ENCODE measurements around the gene CLASP1.
"Not testable (repeated sequence)": the region's sequence is repeated elsewhere in the genome, so short reads cannot be mapped to it uniquely, and the experiment has no call there.

Gene CLASP1

GRCh38 chr2:121479882-121480522, 169.3 kb downstream of the CLASP1 start:
- no peak overlapping the region for H3K4me3 ChIP-seq (ENCODE audit: low read depth, low read length)
- peak; percentile 26; the same call in 1 of the 2 replicates for TF ChIP-seq CTCF (IDR thresholded peaks at IDR 0.05; ENCODE audit: borderline replicate concordance, insufficient read depth, low read depth, low read length)

- no peak for TF ChIP-seq CTCF (IDR thresholded peaks at IDR 0.05; ENCODE audit: borderline replicate concordance, insufficient read depth, low read depth, low read length)
- H3K4me3 ChIP-seq (ENCODE audit: low read depth, low read length): no peak overlapping the region
Observed at GRCh38 chr2:121478996-121479745, 170.1 kb downstream of the CLASP1 start.

GRCh38 chr2:121478358-121478995, 170.8 kb downstream of the CLASP1 start:
- not testable (repeated sequence) for H3K4me3 ChIP-seq (ENCODE audit: low read depth, low read length)

GRCh38 chr2:121476684-121477083, 172.6 kb downstream of the CLASP1 start:
- no peak overlapping the region for H3K4me3 ChIP-seq (ENCODE audit: low read depth, low read length)
- no peak for TF ChIP-seq CTCF (IDR thresholded peaks at IDR 0.05; ENCODE audit: borderline replicate concordance, insufficient read depth, low read depth, low read length)

- no peak for TF ChIP-seq CTCF (IDR thresholded peaks at IDR 0.05; ENCODE audit: borderline replicate concordance, insufficient read depth, low read depth, low read length)
- no peak overlapping the region for H3K4me3 ChIP-seq (ENCODE audit: low read depth, low read length)
Observed at GRCh38 chr2:121475811-121476571, 173.3 kb downstream of the CLASP1 start.

GRCh38 chr2:121473512-121473911, 175.8 kb downstream of the CLASP1 start:
- no peak for TF ChIP-seq CTCF (IDR thresholded peaks at IDR 0.05; ENCODE audit: borderline replicate concordance, insufficient read depth, low read depth, low read length)
- no peak overlapping the region for H3K4me3 ChIP-seq (ENCODE audit: low read depth, low read length)

GRCh38 chr2:121472470-121472993, 176.7 kb downstream of the CLASP1 start:
- TF ChIP-seq CTCF (IDR thresholded peaks at IDR 0.05; ENCODE audit: borderline replicate concordance, insufficient read depth, low read depth, low read length): no peak

More at GRCh38 chr2:121472470-121472993, 176.7 kb downstream of the CLASP1 start:
- H3K4me3 ChIP-seq (ENCODE audit: low read depth, low read length): no peak overlapping the region
